WI38 (cell line): ENCODE measurements around the gene PRSS12.
A peak's percentile ranks its signal among the peaks of the same experiment; 100 is the strongest.

Experiments
- H3K4me3 ChIP-seq: 2 replicates; pipeline ENCODE4 v1.5.1; 2011; ENCODE audit warnings: low read depth, mild to moderate bottlenecking, control low read depth, low read length
- TF ChIP-seq, protein P1 (sequence below): IDR thresholded peaks from 2 replicates; pipeline ENCODE4 v1.5.1; 2012; ENCODE audit warnings: low read depth, mild to moderate bottlenecking, control low read depth, low read length

The PRSS12 gene

DNA sequence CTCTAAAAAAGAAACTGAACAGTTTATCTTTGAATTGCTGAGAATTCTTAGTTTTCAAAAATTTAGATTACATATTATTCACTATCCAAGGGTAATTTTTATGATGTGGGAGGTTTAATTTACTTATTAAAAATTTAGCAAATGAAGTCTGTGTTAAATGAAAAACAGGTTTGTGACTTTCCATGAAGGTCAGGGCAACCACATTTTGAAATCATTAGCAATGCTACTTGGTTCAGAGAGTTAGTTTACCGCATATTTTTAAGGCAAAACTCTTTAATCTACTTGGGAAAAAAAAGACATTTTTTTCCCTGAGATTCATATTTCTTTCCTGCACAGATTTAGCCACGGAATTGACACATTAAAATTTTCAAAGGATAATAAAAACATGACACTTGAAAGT is 37.3 kb upstream of the PRSS12 start:
- H3K4me3 ChIP-seq: no peak overlapping the region
- TF ChIP-seq, protein P1, sequence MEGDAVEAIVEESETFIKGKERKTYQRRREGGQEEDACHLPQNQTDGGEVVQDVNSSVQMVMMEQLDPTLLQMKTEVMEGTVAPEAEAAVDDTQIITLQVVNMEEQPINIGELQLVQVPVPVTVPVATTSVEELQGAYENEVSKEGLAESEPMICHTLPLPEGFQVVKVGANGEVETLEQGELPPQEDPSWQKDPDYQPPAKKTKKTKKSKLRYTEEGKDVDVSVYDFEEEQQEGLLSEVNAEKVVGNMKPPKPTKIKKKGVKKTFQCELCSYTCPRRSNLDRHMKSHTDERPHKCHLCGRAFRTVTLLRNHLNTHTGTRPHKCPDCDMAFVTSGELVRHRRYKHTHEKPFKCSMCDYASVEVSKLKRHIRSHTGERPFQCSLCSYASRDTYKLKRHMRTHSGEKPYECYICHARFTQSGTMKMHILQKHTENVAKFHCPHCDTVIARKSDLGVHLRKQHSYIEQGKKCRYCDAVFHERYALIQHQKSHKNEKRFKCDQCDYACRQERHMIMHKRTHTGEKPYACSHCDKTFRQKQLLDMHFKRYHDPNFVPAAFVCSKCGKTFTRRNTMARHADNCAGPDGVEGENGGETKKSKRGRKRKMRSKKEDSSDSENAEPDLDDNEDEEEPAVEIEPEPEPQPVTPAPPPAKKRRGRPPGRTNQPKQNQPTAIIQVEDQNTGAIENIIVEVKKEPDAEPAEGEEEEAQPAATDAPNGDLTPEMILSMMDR: no peak

DNA sequence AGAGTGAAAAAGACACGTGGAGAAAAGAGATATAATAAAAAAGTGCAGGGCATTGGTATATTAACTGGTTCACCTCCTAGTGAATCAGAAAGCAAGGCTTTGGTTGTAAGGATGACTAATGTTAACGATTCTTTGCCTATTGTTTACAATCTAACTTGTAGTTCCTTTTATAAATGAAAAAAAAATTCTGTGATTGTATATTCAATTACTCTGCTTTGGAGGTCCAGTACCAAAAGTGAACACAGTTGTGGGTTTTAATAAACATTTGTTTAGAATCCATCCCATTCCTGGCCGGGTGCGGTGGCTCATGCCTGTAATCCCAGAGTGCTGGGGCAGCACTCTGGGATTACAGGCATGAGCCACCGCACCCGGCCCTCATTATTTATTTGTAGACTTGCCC is 36.9 kb upstream of the PRSS12 start:
- TF ChIP-seq, protein P1: no peak
- 0 out of 2 replicates have a peak overlapping the region, but pooled peaks have one; percentile 11 for H3K4me3 ChIP-seq

DNA sequence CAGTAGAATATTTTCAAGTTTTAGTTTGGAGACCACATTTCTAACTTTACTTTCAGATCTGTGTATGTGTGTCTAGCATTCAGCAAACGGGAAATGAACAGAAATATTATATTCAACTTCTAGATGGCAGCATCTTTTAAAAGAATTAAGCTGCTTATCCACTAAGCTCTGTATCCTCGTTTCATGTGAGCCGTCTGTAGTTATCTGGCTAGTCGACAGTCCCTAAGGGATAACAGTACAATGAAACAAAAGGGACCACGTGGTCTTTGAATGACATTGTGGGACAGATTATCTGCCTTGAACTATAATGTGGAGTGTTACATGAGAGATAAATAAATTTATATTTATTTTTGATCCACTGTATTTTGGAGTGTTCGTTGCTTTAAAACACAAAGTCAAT is 35.8 kb upstream of the PRSS12 start:
- H3K4me3 ChIP-seq: no peak overlapping the region
- TF ChIP-seq, protein P1: no peak

DNA sequence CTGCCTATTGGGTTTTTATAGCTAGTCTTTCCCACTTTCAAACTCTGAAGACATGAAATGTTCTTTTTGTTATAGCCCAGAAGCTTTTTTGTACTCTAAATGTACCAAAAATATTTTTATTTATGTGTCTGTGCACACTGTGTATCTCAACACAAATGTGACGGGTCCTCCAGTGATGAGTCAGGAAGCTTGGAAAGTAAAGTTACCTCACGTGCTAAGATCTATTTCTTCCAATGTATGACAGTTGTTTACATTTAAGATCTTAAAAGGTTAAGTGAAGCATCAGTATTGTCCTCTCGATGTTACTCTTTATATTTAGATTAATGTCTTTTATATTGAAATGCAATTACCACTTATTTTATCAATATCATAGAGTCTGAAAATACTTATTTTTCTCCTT is 29.1 kb upstream of the PRSS12 start:
- TF ChIP-seq, protein P1: no peak
- no peak overlapping the region for H3K4me3 ChIP-seq

DNA sequence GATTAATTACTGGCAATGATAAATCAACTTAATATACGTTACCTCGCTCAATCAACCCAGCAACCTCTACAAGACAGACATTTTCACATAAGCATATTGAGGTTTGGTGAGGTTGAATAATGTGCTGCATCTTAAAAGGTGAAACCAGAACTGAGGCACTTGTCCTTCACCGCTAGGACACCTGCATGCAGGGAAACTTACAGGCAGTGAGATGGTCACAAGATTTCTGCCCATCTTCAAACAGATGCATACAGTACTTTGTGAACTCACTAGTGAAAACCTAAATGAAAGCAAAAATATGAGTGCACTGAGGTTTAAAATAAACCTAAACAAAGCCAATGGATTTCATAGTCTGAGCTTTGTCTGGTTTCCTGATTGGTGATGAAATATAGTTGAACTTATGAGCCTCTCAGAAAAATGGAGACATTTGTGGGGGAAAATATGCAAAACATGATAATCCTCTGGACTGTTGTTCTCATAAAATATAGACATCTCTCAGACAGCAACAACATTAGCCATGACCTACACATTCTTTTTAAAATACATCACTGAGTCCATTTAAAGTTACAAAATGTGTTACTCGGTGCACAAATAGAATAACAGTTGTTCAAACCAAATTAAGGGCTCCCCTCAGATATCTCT is 20.9 kb upstream of the PRSS12 start:
- no peak overlapping the region for H3K4me3 ChIP-seq
- TF ChIP-seq, protein P1: no peak

DNA sequence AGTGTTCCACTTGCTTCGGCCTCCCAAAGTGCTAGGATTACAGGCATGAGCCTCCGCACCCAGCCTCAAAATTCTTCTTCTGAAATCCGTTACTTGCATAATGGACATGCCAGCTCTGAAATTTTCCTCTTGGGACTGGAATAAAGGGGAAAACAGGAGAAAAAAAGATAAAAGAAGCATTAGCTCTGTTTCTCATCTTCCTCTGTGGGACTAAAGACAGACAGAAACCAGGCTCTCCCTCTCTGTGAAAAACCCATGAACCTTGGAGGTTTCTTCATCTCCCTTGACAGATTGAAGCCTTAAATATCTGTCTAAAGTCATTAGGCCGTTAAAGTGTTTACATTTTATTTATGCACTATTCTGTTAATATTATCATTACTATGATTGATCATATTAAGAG is 19.4 kb upstream of the PRSS12 start:
- TF ChIP-seq, protein P1: no peak
- H3K4me3 ChIP-seq: no peak overlapping the region

DNA sequence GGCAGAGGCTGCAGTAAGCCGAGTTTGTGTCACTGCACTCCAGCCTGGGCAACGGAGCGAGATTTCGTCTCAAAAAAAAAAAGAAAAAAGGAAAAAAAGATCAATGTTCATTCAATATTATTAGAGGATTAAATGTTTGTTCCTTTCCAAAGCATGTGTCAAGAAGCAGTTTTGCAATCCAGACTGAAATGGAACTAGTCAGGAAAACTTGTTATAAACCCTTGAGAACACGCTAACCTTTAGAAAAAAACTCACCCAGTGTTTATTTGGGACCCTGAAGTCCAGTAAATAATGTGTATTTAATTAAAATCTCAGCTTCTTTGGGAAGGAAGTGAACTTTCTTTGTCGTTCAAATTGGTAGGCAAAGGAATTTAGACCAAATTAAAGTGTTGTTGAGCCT is 16.4 kb upstream of the PRSS12 start:
- TF ChIP-seq, protein P1: no peak
- H3K4me3 ChIP-seq: no peak overlapping the region
